PC-3 (cell line): ENCODE measurements around the gene TPST2.

Source experiments
- CTCF ChIP-seq: fragments of 300-600 bp; sonication (generic); conservative IDR thresholded peaks from 2 replicates; pipeline ENCODE4 v1.5.1; 2017; ENCODE audit warnings: antibody characterized with exemption, low read depth, mild to moderate bottlenecking, low read length
- EZH2 ChIP-seq: fragments of 300-600 bp; sonication (generic); IDR thresholded peaks from one replicate; pipeline ENCODE4 v1.6.1; 2017; ENCODE audit warnings: antibody characterized with exemption, mild to moderate bottlenecking, low read length; ENCODE audit not compliant: unreplicated experiment
- EZH2phosphoT487 ChIP-seq: fragments of 300-600 bp; sonication (generic); IDR thresholded peaks from 2 replicates; pipeline ENCODE4 v1.6.1; 2018; ENCODE audit warnings: mild to moderate bottlenecking, antibody characterized with exemption, low read length, borderline replicate concordance

- no peak for TF ChIP-seq CTCF
- no peak for TF ChIP-seq EZH2phosphoT487
- TF ChIP-seq EZH2: no peak
These were observed 104.9 kb downstream of the TPST2 start for GRCh38 chr22:26485013-26485412.
